ENCODE results near the gene MTERF2. TPM values are rescaled to one million over a fixed set of nuclear protein-coding genes. Genes with fewer than 3 reads are reported as not detected.

MTERF2 gene
- total RNA-seq, 2 experiments from 2014 or later, result 8.8 to 10.4 TPM

- Histone ChIP-seq H3K79me2 (ENCODE audit: insufficient read depth, low read depth, low read length) (no peaks in the 10 kb centered on the region), H3K4me1 (ENCODE audit: insufficient read depth, low read length, poor library complexity, severe bottlenecking) (no peaks in the 10 kb centered on the region), H3K27ac (ENCODE audit: low read depth, low read length, poor library complexity, severe bottlenecking) (no peak overlapping the region), H2AFZ (ENCODE audit: low read length) (no peak overlapping the region), H3K9me2 (ENCODE audit: insufficient read depth, low read length) (no peaks in the 10 kb centered on the region), H3K4me3 (ENCODE audit: low read depth, low read length, poor library complexity, severe bottlenecking) (no peak overlapping the region), H3K36me3 (ENCODE audit: insufficient read depth, low read length) (no peaks in the 10 kb centered on the region), H3K4me2 (ENCODE audit: low read length) (no peak overlapping the region), H4K20me1 (ENCODE audit: insufficient read depth, low read length) (no peaks in the 10 kb centered on the region), H3K9me3 (ENCODE audit: low read length) (no peaks in the 10 kb centered on the region)
- intact Hi-C loops (cut with micrococcal nuclease; ENCODE audit: unreplicated experiment), result no loop called here
- TF ChIP-seq CTCF (conservative IDR thresholded peaks at IDR 0.05; ENCODE audit: low read length), result no peak
- no peak for TF ChIP-seq EZH2phosphoT487 (IDR thresholded peaks at IDR 0.05; ENCODE audit: borderline replicate concordance, low read depth, low read length)
- BruUV-seq (replicated peaks), result no TSS peak
- ChIA-PET CTCF (ENCODE audit: unreplicated experiment) (no interaction called here), POLR2A (interaction anchor here (0.6 kb wide), 1 partner anchor 94 kb away, joined by 4 read pairs; no protein-coding TSS in a partner anchor)
- no peak for DNase-seq (ENCODE audit: low spot score)
Measured at GRCh38 chr12:107033758-107034739, 47.1 kb upstream of the MTERF2 start.

GRCh38 chr12:107032266-107032665 is 45.3 kb upstream of the MTERF2 start:
- Histone ChIP-seq H3K9me2 (ENCODE audit: insufficient read depth, low read length) (no peaks in the 10 kb centered on the region), H2AFZ (ENCODE audit: low read length) (no peak overlapping the region), H3K36me3 (ENCODE audit: insufficient read depth, low read length) (no peaks in the 10 kb centered on the region), H3K4me3 (ENCODE audit: low read depth, low read length, poor library complexity, severe bottlenecking) (no peak overlapping the region), H3K4me1 (ENCODE audit: insufficient read depth, low read length, poor library complexity, severe bottlenecking) (no peaks in the 10 kb centered on the region), H3K9me3 (ENCODE audit: low read length) (no peaks in the 10 kb centered on the region), H4K20me1 (ENCODE audit: insufficient read depth, low read length) (no peaks in the 10 kb centered on the region), H3K79me2 (ENCODE audit: insufficient read depth, low read depth, low read length) (no peaks in the 10 kb centered on the region), H3K4me2 (ENCODE audit: low read length) (no peak overlapping the region), H3K27ac (ENCODE audit: low read depth, low read length, poor library complexity, severe bottlenecking) (no peak overlapping the region)
- no peak for DNase-seq (ENCODE audit: low spot score)
- BruUV-seq (replicated peaks), result no TSS peak
- TF ChIP-seq CTCF (conservative IDR thresholded peaks at IDR 0.05; ENCODE audit: low read length), result no peak
- TF ChIP-seq EZH2phosphoT487 (IDR thresholded peaks at IDR 0.05; ENCODE audit: borderline replicate concordance, low read depth, low read length), result no peak
- ChIA-PET POLR2A (no interaction called here), CTCF (ENCODE audit: unreplicated experiment) (no interaction called here)
- intact Hi-C loops (cut with micrococcal nuclease; ENCODE audit: unreplicated experiment), result no loop called here

DNA sequence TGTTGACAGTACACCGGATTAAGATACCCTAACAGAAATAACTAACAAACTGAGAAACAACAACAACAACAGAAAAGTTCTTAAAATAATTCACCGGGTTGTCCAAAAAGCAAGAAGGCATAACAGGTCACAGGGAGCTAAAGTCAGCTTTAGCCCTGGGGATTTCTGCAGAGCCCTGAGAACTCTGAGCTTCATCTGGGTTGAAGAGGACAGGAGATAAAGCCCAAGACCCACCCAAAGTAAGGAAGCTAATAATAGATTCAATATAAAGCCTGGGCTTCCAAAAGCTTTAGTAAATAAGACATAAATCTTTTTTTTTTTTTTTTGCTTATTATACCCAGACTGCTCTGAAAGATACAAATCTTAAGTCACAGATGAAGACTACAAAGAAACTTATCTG is 44.1 kb upstream of the MTERF2 start:
- no TSS peak for BruUV-seq (replicated peaks)
- no peak for DNase-seq (ENCODE audit: low spot score)
- H3K27ac ChIP-seq (ENCODE audit: low read depth, low read length, poor library complexity, severe bottlenecking), result no peak overlapping the region
- H3K4me1 ChIP-seq (ENCODE audit: insufficient read depth, low read length, poor library complexity, severe bottlenecking), result no peaks in the 10 kb centered on the region
- no peak overlapping the region for H2AFZ ChIP-seq (ENCODE audit: low read length)
- CTCF ChIA-PET (ENCODE audit: unreplicated experiment), result no interaction called here
- no peaks in the 10 kb centered on the region for H3K9me2 ChIP-seq (ENCODE audit: insufficient read depth, low read length)
- intact Hi-C loops (cut with micrococcal nuclease; ENCODE audit: unreplicated experiment), result no loop called here
- H3K9me3 ChIP-seq (ENCODE audit: low read length), result no peaks in the 10 kb centered on the region
- no peaks in the 10 kb centered on the region for H3K79me2 ChIP-seq (ENCODE audit: insufficient read depth, low read depth, low read length)
- POLR2A ChIA-PET, result interaction anchor here (0.6 kb wide), 1 partner anchor 15 kb away, joined by 3 read pairs; no protein-coding TSS in a partner anchor
- no peaks in the 10 kb centered on the region for H4K20me1 ChIP-seq (ENCODE audit: insufficient read depth, low read length)
- H3K36me3 ChIP-seq (ENCODE audit: insufficient read depth, low read length), result no peaks in the 10 kb centered on the region
- H3K4me3 ChIP-seq (ENCODE audit: low read depth, low read length, poor library complexity, severe bottlenecking), result no peak overlapping the region
- TF ChIP-seq EZH2phosphoT487 (IDR thresholded peaks at IDR 0.05; ENCODE audit: borderline replicate concordance, low read depth, low read length), result no peak
- no peak for TF ChIP-seq CTCF (conservative IDR thresholded peaks at IDR 0.05; ENCODE audit: low read length)
- H3K4me2 ChIP-seq (ENCODE audit: low read length), result no peak overlapping the region
